Measurements from ENCODE around the gene THRB.

Gene THRB

DNA sequence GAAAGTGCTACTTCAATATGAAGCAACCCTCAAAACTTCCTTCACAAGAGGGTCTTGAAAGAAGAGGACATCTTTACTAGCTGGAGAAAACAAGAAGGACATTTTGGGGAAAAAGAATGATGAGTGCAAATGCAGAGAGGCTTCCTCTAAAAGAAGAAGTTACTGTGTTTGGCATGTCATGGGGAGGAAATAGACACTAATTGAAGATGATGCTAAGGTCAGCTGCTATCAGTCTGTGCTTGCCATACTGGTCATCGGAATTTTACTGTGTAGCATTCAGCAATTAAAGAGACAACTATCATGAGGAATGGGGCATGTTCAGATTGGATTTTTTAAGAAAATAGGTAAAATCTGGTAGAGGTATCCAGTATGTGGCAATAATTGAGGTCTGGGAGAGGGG, 60.0 kb downstream of the THRB start:
- H3K14ac ChIP-seq (ENCODE audit: low read length in 2 of 2) = no peak overlapping the region
- no peaks in the 10 kb centered on the region for H3K9me3 ChIP-seq (ENCODE audit: control insufficient read depth, low read length)
- H3K4me2 ChIP-seq (ENCODE audit: low read length, poor library complexity, severe bottlenecking) = no peak overlapping the region
- no peak overlapping the region for H2BK120ac ChIP-seq (ENCODE audit: low read depth, low read length)
- H3K4me1 ChIP-seq (ENCODE audit: control insufficient read depth, insufficient read depth, low read depth, low read length) = peaks cover 2% of the 10 kb centered on the region
- H3K27me3 ChIP-seq (ENCODE audit: control insufficient read depth in 1 of 2, insufficient read depth in 1 of 2, low read length in 2 of 2) = no peaks in the 10 kb centered on the region
- no peak overlapping the region for H3K18ac ChIP-seq (ENCODE audit: low read depth in 1 of 2, low read length in 2 of 2)
- H3K36me3 ChIP-seq (ENCODE audit: control insufficient read depth in 1 of 2, insufficient read depth in 2 of 2, low read depth in 1 of 2, low read length in 2 of 2) = no peaks in the 10 kb centered on the region
- no peak overlapping the region for H4K8ac ChIP-seq (ENCODE audit: low read length)
- no peak for DNase-seq
- H3K4me3 ChIP-seq (ENCODE audit: insufficient read depth in 1 of 2, low read depth in 1 of 2, low read length in 2 of 2) = no peak overlapping the region
- H2BK12ac ChIP-seq (ENCODE audit: low read length in 2 of 2) = no peak overlapping the region
- no peak overlapping the region for H3K9ac ChIP-seq (ENCODE audit: low read length)
- no peak overlapping the region for H2BK15ac ChIP-seq (ENCODE audit: low read depth, poor library complexity, severe bottlenecking)
- H2AK5ac ChIP-seq (ENCODE audit: low read length, severe bottlenecking) = no peak overlapping the region
- 95% methylated on average over 1 of the region's 1 CpG for WGBS
- no peak overlapping the region for H3K23ac ChIP-seq (ENCODE audit: low read length in 2 of 2)
- no peak overlapping the region for H3K27ac ChIP-seq (ENCODE audit: low read length, poor library complexity, severe bottlenecking)
- H3K79me1 ChIP-seq (replicated peaks; ENCODE audit: low read length, poor library complexity, severe bottlenecking) = peaks cover 12% of the 10 kb centered on the region
- no peak overlapping the region for H4K91ac ChIP-seq (ENCODE audit: low read length)
- H3K4ac ChIP-seq (ENCODE audit: low read depth in 1 of 2, low read length in 2 of 2) = no peak overlapping the region
- no peak overlapping the region for H2BK5ac ChIP-seq (ENCODE audit: low read depth, low read length, poor library complexity, severe bottlenecking)
- H2AFZ ChIP-seq (ENCODE audit: low read depth, low read length) = no peak overlapping the region

- Histone ChIP-seq H3K18ac (ENCODE audit: low read depth in 1 of 2, low read length in 2 of 2) (no peak overlapping the region), H2BK120ac (ENCODE audit: low read depth, low read length) (no peak overlapping the region), H3K27me3 (ENCODE audit: control insufficient read depth in 1 of 2, insufficient read depth in 1 of 2, low read length in 2 of 2) (no peaks in the 10 kb centered on the region), H4K91ac (ENCODE audit: low read length) (no peak overlapping the region), H3K4me3 (ENCODE audit: insufficient read depth in 1 of 2, low read depth in 1 of 2, low read length in 2 of 2) (no peak overlapping the region), H3K14ac (ENCODE audit: low read length in 2 of 2) (no peak overlapping the region), H3K4me2 (ENCODE audit: low read length, poor library complexity, severe bottlenecking) (no peak overlapping the region), H3K27ac (ENCODE audit: low read length, poor library complexity, severe bottlenecking) (no peak overlapping the region), H2BK15ac (ENCODE audit: low read depth, poor library complexity, severe bottlenecking) (no peak overlapping the region), H4K8ac (ENCODE audit: low read length) (no peak overlapping the region), H2AK5ac (ENCODE audit: low read length, severe bottlenecking) (no peak overlapping the region), H3K4ac (ENCODE audit: low read depth in 1 of 2, low read length in 2 of 2) (no peak overlapping the region), H3K4me1 (ENCODE audit: control insufficient read depth, insufficient read depth, low read depth, low read length) (peaks cover 2% of the 10 kb centered on the region), H3K9me3 (ENCODE audit: control insufficient read depth, low read length) (no peaks in the 10 kb centered on the region), H3K36me3 (ENCODE audit: control insufficient read depth in 1 of 2, insufficient read depth in 2 of 2, low read depth in 1 of 2, low read length in 2 of 2) (no peaks in the 10 kb centered on the region), H3K79me1 (replicated peaks; ENCODE audit: low read length, poor library complexity, severe bottlenecking) (peaks cover 12% of the 10 kb centered on the region), H3K23ac (ENCODE audit: low read length in 2 of 2) (no peak overlapping the region), H3K9ac (ENCODE audit: low read length) (no peak overlapping the region), H2BK5ac (ENCODE audit: low read depth, low read length, poor library complexity, severe bottlenecking) (no peak overlapping the region), H2AFZ (ENCODE audit: low read depth, low read length) (no peak overlapping the region), H2BK12ac (ENCODE audit: low read length in 2 of 2) (no peak overlapping the region)
- 87% methylated on average over 5 of the region's 5 CpGs for WGBS
- no peak for DNase-seq
These were observed 60.6 kb downstream of the THRB start for GRCh38 chr3:24433838-24434591.

- no peak for DNase-seq
- Histone ChIP-seq H3K9me3 (ENCODE audit: control insufficient read depth, low read length) (no peaks in the 10 kb centered on the region), H3K18ac (ENCODE audit: low read depth in 1 of 2, low read length in 2 of 2) (no peak overlapping the region), H3K27me3 (ENCODE audit: control insufficient read depth in 1 of 2, insufficient read depth in 1 of 2, low read length in 2 of 2) (no peaks in the 10 kb centered on the region), H3K79me1 (replicated peaks; ENCODE audit: low read length, poor library complexity, severe bottlenecking) (peaks cover 12% of the 10 kb centered on the region), H3K23ac (ENCODE audit: low read length in 2 of 2) (no peak overlapping the region), H3K4me3 (ENCODE audit: insufficient read depth in 1 of 2, low read depth in 1 of 2, low read length in 2 of 2) (no peak overlapping the region), H3K4ac (ENCODE audit: low read depth in 1 of 2, low read length in 2 of 2) (no peak overlapping the region), H4K8ac (ENCODE audit: low read length) (no peak overlapping the region), H3K9ac (ENCODE audit: low read length) (no peak overlapping the region), H3K14ac (ENCODE audit: low read length in 2 of 2) (no peak overlapping the region), H4K91ac (ENCODE audit: low read length) (no peak overlapping the region), H2BK120ac (ENCODE audit: low read depth, low read length) (no peak overlapping the region), H2BK5ac (ENCODE audit: low read depth, low read length, poor library complexity, severe bottlenecking) (no peak overlapping the region), H3K4me1 (ENCODE audit: control insufficient read depth, insufficient read depth, low read depth, low read length) (no peaks in the 10 kb centered on the region), H2BK12ac (ENCODE audit: low read length in 2 of 2) (no peak overlapping the region), H3K4me2 (ENCODE audit: low read length, poor library complexity, severe bottlenecking) (no peak overlapping the region), H3K27ac (ENCODE audit: low read length, poor library complexity, severe bottlenecking) (no peak overlapping the region), H2BK15ac (ENCODE audit: low read depth, poor library complexity, severe bottlenecking) (no peak overlapping the region), H3K36me3 (ENCODE audit: control insufficient read depth in 1 of 2, insufficient read depth in 2 of 2, low read depth in 1 of 2, low read length in 2 of 2) (no peaks in the 10 kb centered on the region), H2AK5ac (ENCODE audit: low read length, severe bottlenecking) (no peak overlapping the region), H2AFZ (ENCODE audit: low read depth, low read length) (no peak overlapping the region)
These were observed 61.7 kb downstream of the THRB start for GRCh38 chr3:24432989-24433388.

GRCh38 chr3:24428481-24428880, 66.2 kb downstream of the THRB start:
- Histone ChIP-seq H2AFZ (ENCODE audit: low read depth, low read length) (no peak overlapping the region), H3K27me3 (ENCODE audit: control insufficient read depth in 1 of 2, insufficient read depth in 1 of 2, low read length in 2 of 2) (no peaks in the 10 kb centered on the region), H3K4me1 (ENCODE audit: control insufficient read depth, insufficient read depth, low read depth, low read length) (no peaks in the 10 kb centered on the region), H3K36me3 (ENCODE audit: control insufficient read depth in 1 of 2, insufficient read depth in 2 of 2, low read depth in 1 of 2, low read length in 2 of 2) (no peaks in the 10 kb centered on the region), H2BK12ac (ENCODE audit: low read length in 2 of 2) (no peak overlapping the region), H3K27ac (ENCODE audit: low read length, poor library complexity, severe bottlenecking) (no peak overlapping the region), H3K9me3 (ENCODE audit: control insufficient read depth, low read length) (no peaks in the 10 kb centered on the region), H2BK120ac (ENCODE audit: low read depth, low read length) (no peak overlapping the region), H3K18ac (ENCODE audit: low read depth in 1 of 2, low read length in 2 of 2) (no peak overlapping the region), H3K9ac (ENCODE audit: low read length) (no peak overlapping the region), H3K23ac (ENCODE audit: low read length in 2 of 2) (no peak overlapping the region), H4K91ac (ENCODE audit: low read length) (no peak overlapping the region), H4K8ac (ENCODE audit: low read length) (no peak overlapping the region), H2AK5ac (ENCODE audit: low read length, severe bottlenecking) (no peak overlapping the region), H3K4me2 (ENCODE audit: low read length, poor library complexity, severe bottlenecking) (no peak overlapping the region), H2BK5ac (ENCODE audit: low read depth, low read length, poor library complexity, severe bottlenecking) (no peak overlapping the region), H2BK15ac (ENCODE audit: low read depth, poor library complexity, severe bottlenecking) (no peak overlapping the region), H3K14ac (ENCODE audit: low read length in 2 of 2) (no peak overlapping the region), H3K4ac (ENCODE audit: low read depth in 1 of 2, low read length in 2 of 2) (no peak overlapping the region), H3K4me3 (ENCODE audit: insufficient read depth in 1 of 2, low read depth in 1 of 2, low read length in 2 of 2) (no peak overlapping the region), H3K79me1 (replicated peaks; ENCODE audit: low read length, poor library complexity, severe bottlenecking) (peaks cover 5% of the 10 kb centered on the region)
- DNase-seq = no peak
- WGBS = 90% methylated on average over 2 of the region's 2 CpGs
